BJ (cell line): ENCODE results near the gene ZSWIM4. TPM values are rescaled to one million over a fixed set of nuclear protein-coding genes. Genes with fewer than 3 reads are reported as not detected.
A peak's percentile ranks its signal among the peaks of the same experiment; 100 is the strongest.

Experiments
- CTCF ChIA-PET: fragments of 350-600 bp; formaldehyde crosslinking; extraction: SDS; loops from one replicate; lab custom pipeline; 2021; ENCODE audit warnings: antibody characterized with exemption, inconsistent platforms; lab: Yijun Ruan, JAX
- POLR2A ChIA-PET: fragments of 300-600 bp; sonication (Branson Sonifier 250); formaldehyde crosslinking; extraction: SDS; loops from one replicate; lab custom pipeline; 2021; ENCODE audit warnings: antibody characterized with exemption; lab: Charles Lee
- DNase-seq: peaks from one replicate; pipeline ENCODE4 v3.0.0-alpha.2; 2011; ENCODE audit warnings: low read depth
- H3K27me3 ChIP-seq: 2 replicates; pipeline ENCODE4 v1.6.0; 2011; ENCODE audit warnings: low read length; ENCODE audit not compliant: control insufficient read depth, insufficient read depth
- H3K36me3 ChIP-seq: 2 replicates; pipeline ENCODE4 v1.5.1; 2011; ENCODE audit warnings: low read length; ENCODE audit not compliant: control insufficient read depth, insufficient read depth
- H3K4me3 ChIP-seq: 2 replicates; pipeline ENCODE4 v1.5.1; 2011; ENCODE audit warnings: low read depth, mild to moderate bottlenecking, control low read depth, low read length
- CTCF ChIP-seq: IDR thresholded peaks from 2 replicates; pipeline ENCODE4 v1.5.1; 2011; ENCODE audit warnings: low read depth, mild to moderate bottlenecking, control low read depth, inconsistent platforms, low read length, moderate library complexity; ENCODE audit not compliant: insufficient read depth
- polyA plus RNA-seq: library from polyadenylated mRNA; depleted of rRNA; stranded (reverse); fragments of >200 nt; gene quantifications from 2 replicates; pipeline ENCODE4 v1.2.3, GENCODE V29; 2011

The ZSWIM4 gene
- polyA plus RNA-seq, 1 experiment = 5.7 TPM

- DNase-seq = no peak
- Histone ChIP-seq H3K27me3 (no peaks in the 10 kb centered on the region), H3K4me3 (peak overlapping the region; percentile 56), H3K36me3 (no peaks in the 10 kb centered on the region)
- TF ChIP-seq CTCF = no peak
- ChIA-PET CTCF (interaction anchor here (0.8 to 4.3 kb wide), 5 partner anchors 28 to 267 kb away, joined by 3 to 64 read pairs (median 25); partner anchors contain the start of gene ZSWIM4), POLR2A (no interaction called here)
Measured at GRCh38 chr19:13864667-13865570, 69.7 kb downstream of the ZSWIM4 start.

- DNase-seq = no peak
- H3K4me3 ChIP-seq = peak overlapping the region; percentile 56
- H3K27me3 ChIP-seq = no peaks in the 10 kb centered on the region
- no peaks in the 10 kb centered on the region for H3K36me3 ChIP-seq
- CTCF ChIA-PET = interaction anchor here (0.8 to 1.4 kb wide), 3 partner anchors 29 to 193 kb away, joined by 3 read pairs; no protein-coding TSS in a partner anchor
- POLR2A ChIA-PET = interaction anchor here (0.6 kb wide), 1 partner anchor 22 kb away, joined by 3 read pairs; no protein-coding TSS in a partner anchor
- no peak for TF ChIP-seq CTCF
Measured at GRCh38 chr19:13865571-13866462, 70.6 kb downstream of the ZSWIM4 start.

- ChIA-PET CTCF (interaction anchor here (1.2 to 1.4 kb wide), 2 partner anchors 30 to 193 kb away, joined by 3 read pairs; no protein-coding TSS in a partner anchor), POLR2A (interaction anchor here (0.6 kb wide), 1 partner anchor 22 kb away, joined by 3 read pairs; no protein-coding TSS in a partner anchor)
- no peak for TF ChIP-seq CTCF
- Histone ChIP-seq H3K4me3 (no peak overlapping the region; the same call in 1 of the 2 replicates), H3K36me3 (no peaks in the 10 kb centered on the region), H3K27me3 (no peaks in the 10 kb centered on the region)
- DNase-seq = no peak
Measured at GRCh38 chr19:13866463-13867046, 71.3 kb downstream of the ZSWIM4 start.

GRCh38 chr19:13868663-13869062 lies 73.4 kb downstream of the ZSWIM4 start:
- no peak overlapping the region for H3K4me3 ChIP-seq
- POLR2A ChIA-PET = interaction anchor here (0.6 kb wide), 1 partner anchor 202 kb away, joined by 3 read pairs; no protein-coding TSS in a partner anchor
- H3K36me3 ChIP-seq = no peaks in the 10 kb centered on the region
- DNase-seq = no peak
- no peak for TF ChIP-seq CTCF
- H3K27me3 ChIP-seq = no peaks in the 10 kb centered on the region
- CTCF ChIA-PET = interaction anchor here (0.6 to 1.8 kb wide), 3 partner anchors 11 to 191 kb away, joined by 3 to 4 read pairs (median 4); no protein-coding TSS in a partner anchor
